ENCODE results near the gene MINDY3.

MINDY3 gene

GRCh38 chr10:15808204-15808797 is 52.0 kb downstream of the MINDY3 start:
- DNase-seq (ENCODE audit: low spot score) (no peak), FAIRE-seq (no peak)

GRCh38 chr10:15805395-15806058 is 54.8 kb downstream of the MINDY3 start:
- FAIRE-seq (no peak), DNase-seq (ENCODE audit: low spot score) (no peak)

GRCh38 chr10:15804109-15804508 is 56.2 kb downstream of the MINDY3 start:
- DNase-seq (ENCODE audit: low spot score) (no peak), FAIRE-seq (no peak)

- DNase-seq (ENCODE audit: low spot score) (no peak), FAIRE-seq (no peak)
These were observed 57.8 kb downstream of the MINDY3 start for GRCh38 chr10:15802375-15802949.

- FAIRE-seq, result no peak
- no peak for DNase-seq (ENCODE audit: low spot score)
These were observed 58.7 kb downstream of the MINDY3 start for GRCh38 chr10:15801641-15802040.

- DNase-seq (ENCODE audit: low spot score) (no peak), FAIRE-seq (no peak)
These were observed 59.2 kb downstream of the MINDY3 start for GRCh38 chr10:15801147-15801546.

- no peak for FAIRE-seq
- no peak for DNase-seq (ENCODE audit: low spot score)
These were observed 63.0 kb downstream of the MINDY3 start for GRCh38 chr10:15797346-15797745.

GRCh38 chr10:15796762-15797161 is 63.5 kb downstream of the MINDY3 start:
- DNase-seq (ENCODE audit: low spot score) (no peak), FAIRE-seq (no peak)

GRCh38 chr10:15796098-15796759 is 64.1 kb downstream of the MINDY3 start:
- DNase-seq (ENCODE audit: low spot score) (no peak), FAIRE-seq (no peak)

GRCh38 chr10:15795036-15795792 is 65.1 kb downstream of the MINDY3 start:
- DNase-seq (ENCODE audit: low spot score) (no peak), FAIRE-seq (no peak)

- no peak for FAIRE-seq
- no peak for DNase-seq (ENCODE audit: low spot score)
These were observed 65.7 kb downstream of the MINDY3 start for GRCh38 chr10:15794569-15794968.

- FAIRE-seq (no peak), DNase-seq (ENCODE audit: low spot score) (no peak)
These were observed 66.6 kb downstream of the MINDY3 start for GRCh38 chr10:15793664-15794063.

- no peak for FAIRE-seq
- no peak for DNase-seq (ENCODE audit: low spot score)
These were observed 67.5 kb downstream of the MINDY3 start for GRCh38 chr10:15792777-15793176.

GRCh38 chr10:15791816-15792524 is 68.3 kb downstream of the MINDY3 start:
- no peak for DNase-seq (ENCODE audit: low spot score)
- FAIRE-seq, result no peak

GRCh38 chr10:15789793-15790525 is 70.3 kb downstream of the MINDY3 start:
- FAIRE-seq (no peak), DNase-seq (ENCODE audit: low spot score) (no peak)

- FAIRE-seq, result no peak
- DNase-seq (ENCODE audit: low spot score), result no peak
These were observed 72.9 kb downstream of the MINDY3 start for GRCh38 chr10:15787426-15787825.

GRCh38 chr10:15784662-15785300 is 75.5 kb downstream of the MINDY3 start:
- FAIRE-seq, result no peak

GRCh38 chr10:15783941-15784636 is 76.2 kb downstream of the MINDY3 start:
- FAIRE-seq (no peak), DNase-seq (ENCODE audit: low spot score) (no peak)

More at GRCh38 chr10:15784662-15785300, 75.5 kb downstream of the MINDY3 start:
- no peak for DNase-seq (ENCODE audit: low spot score)

GRCh38 chr10:15782851-15783250 is 77.5 kb downstream of the MINDY3 start:
- no peak for FAIRE-seq
- DNase-seq (ENCODE audit: low spot score), result no peak
